Kidney epithelial cell (primary cell): ENCODE data around the gene SCAANT1. TPM values are rescaled to one million over a fixed set of nuclear protein-coding genes. Genes with fewer than 3 reads are reported as not detected.

Experiments used
- DNase-seq: peaks from one replicate; pipeline ENCODE4 v3.0.0-alpha.2; 2010; ENCODE audit warnings: low read depth
- H3K27me3 ChIP-seq: 2 replicates; pipeline ENCODE4 v1.6.0; 2011; ENCODE audit warnings: low read length; ENCODE audit not compliant: control insufficient read depth, insufficient read depth
- H3K36me3 ChIP-seq: 2 replicates; pipeline ENCODE4 v1.5.1; 2011; ENCODE audit warnings: low read length; ENCODE audit not compliant: control insufficient read depth, insufficient read depth
- H3K4me3 ChIP-seq: 2 replicates; pipeline ENCODE4 v1.5.1; 2011; ENCODE audit warnings: low read depth, mild to moderate bottlenecking, control low read depth, low read length
- CTCF ChIP-seq: IDR thresholded peaks from 2 replicates; pipeline ENCODE4 v1.5.1; 2011; ENCODE audit warnings: mild to moderate bottlenecking, moderate library complexity, low read length, control low read depth, inconsistent platforms; ENCODE audit not compliant: insufficient read depth, poor library complexity, severe bottlenecking
- total RNA-seq: library from RNA; depleted of rRNA; stranded (reverse); fragments of >200 nt; gene quantifications from 2 replicates; pipeline ENCODE4 v1.2.3, GENCODE V29; 2015

The SCAANT1 gene
- total RNA-seq, 1 donor from 2014 or later: not detected

GRCh38 chr3:63876260-63876659 is 35.9 kb downstream of the SCAANT1 start:
- TF ChIP-seq CTCF: no peak
- no peak for DNase-seq
- H3K27me3 ChIP-seq: no peaks in the 10 kb centered on the region
- H3K4me3 ChIP-seq: no peak overlapping the region
- H3K36me3 ChIP-seq: no peaks in the 10 kb centered on the region

DNA sequence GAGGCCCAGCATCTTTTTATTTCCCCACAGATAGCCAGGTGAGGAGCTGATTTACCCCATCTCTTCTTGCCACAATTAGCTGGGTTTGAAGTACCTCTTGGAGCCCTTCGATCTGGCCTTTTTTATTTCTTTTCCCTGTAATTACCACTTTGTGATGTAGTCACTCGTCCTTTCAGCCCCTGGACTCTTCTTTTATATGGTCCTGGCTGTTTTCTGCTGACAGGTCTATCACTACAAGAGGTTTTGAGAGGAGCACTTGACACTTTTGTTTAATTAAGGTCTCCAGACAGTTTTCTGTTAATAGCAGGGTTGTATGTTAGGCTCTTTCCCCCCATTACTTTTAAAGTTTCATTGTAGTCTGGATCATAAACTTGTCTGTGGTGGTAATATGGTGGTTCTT is 36.7 kb downstream of the SCAANT1 start:
- DNase-seq: no peak
- Histone ChIP-seq H3K4me3 (no peak overlapping the region), H3K36me3 (no peaks in the 10 kb centered on the region), H3K27me3 (no peaks in the 10 kb centered on the region)
- TF ChIP-seq CTCF: no peak

- H3K4me3 ChIP-seq: no peak overlapping the region
- no peaks in the 10 kb centered on the region for H3K27me3 ChIP-seq
- no peak for DNase-seq
- TF ChIP-seq CTCF: no peak
- no peaks in the 10 kb centered on the region for H3K36me3 ChIP-seq
These were observed 37.4 kb downstream of the SCAANT1 start for GRCh38 chr3:63874769-63875168.

- Histone ChIP-seq H3K27me3 (no peaks in the 10 kb centered on the region), H3K36me3 (no peaks in the 10 kb centered on the region), H3K4me3 (no peak overlapping the region)
- DNase-seq: peak; percentile 43
- no peak for TF ChIP-seq CTCF
These were observed 39.9 kb downstream of the SCAANT1 start for GRCh38 chr3:63872135-63872924.

DNA sequence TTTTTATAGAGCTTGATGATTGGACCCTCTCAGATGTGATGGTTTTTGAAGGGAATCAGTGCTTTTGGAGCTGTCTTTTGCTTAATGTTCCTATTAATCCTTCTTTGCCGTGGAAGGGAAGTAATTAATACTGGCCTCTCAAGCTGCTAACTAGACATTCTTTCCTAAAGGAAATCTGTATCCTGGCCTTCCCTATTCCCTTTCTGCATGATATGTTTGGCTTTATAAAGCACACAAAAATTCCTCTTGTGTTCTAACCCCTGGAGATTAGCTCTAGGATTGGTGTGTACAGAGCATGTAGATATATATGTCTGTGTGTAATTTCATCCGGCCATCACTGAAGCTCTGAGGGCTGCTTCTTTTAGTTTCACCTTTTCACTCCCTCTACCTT is 41.6 kb downstream of the SCAANT1 start:
- Histone ChIP-seq H3K4me3 (no peak overlapping the region), H3K36me3 (no peaks in the 10 kb centered on the region), H3K27me3 (no peaks in the 10 kb centered on the region)
- no peak for DNase-seq
- no peak for TF ChIP-seq CTCF
